SKM-1 treated with dmso at 0.1 percent for 144 hours (cell line): ENCODE measurements around the gene MDM1.

Experiments used
- DNase-seq: peaks from one replicate; lab custom pipeline; 2025; ENCODE audit not compliant: unreplicated experiment; lab: John Stamatoyannopoulos, UW

MDM1 gene

GRCh38 chr12:68356060-68356695 lies 24.0 kb upstream of the MDM1 start:
- no peak for DNase-seq

DNA sequence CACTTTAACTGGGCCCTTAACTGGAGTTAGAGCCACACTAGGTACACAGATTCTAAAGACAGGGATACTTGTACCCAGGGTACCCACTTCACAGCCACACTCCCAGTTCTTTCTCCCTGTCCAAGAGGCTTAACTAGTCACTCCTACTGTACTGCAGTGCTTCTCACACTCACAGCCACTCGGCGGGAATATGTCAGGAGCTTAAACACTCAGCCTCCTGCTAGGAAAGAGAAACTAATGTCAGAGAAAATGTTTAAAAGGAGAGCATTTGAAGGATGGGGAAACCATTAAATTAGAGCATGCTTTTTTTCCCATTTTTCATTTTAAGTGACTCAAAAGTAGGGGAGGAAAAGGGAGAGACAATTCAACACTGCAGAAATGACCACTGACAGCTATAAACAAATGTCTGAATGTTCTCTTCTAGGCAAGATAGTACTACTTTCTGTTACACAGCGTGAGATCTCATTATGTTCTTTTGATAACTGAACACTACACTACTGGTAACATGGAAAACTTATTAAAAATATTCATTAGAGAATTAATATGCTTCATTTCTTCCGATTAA lies 22.9 kb upstream of the MDM1 start:
- no peak for DNase-seq

- DNase-seq: no peak
Observed at GRCh38 chr12:68352067-68352466, 19.9 kb upstream of the MDM1 start.

- DNase-seq: no peak
Observed at GRCh38 chr12:68350753-68351152, 18.6 kb upstream of the MDM1 start.

- no peak for DNase-seq
Observed at GRCh38 chr12:68349921-68350606, 17.9 kb upstream of the MDM1 start.

DNA sequence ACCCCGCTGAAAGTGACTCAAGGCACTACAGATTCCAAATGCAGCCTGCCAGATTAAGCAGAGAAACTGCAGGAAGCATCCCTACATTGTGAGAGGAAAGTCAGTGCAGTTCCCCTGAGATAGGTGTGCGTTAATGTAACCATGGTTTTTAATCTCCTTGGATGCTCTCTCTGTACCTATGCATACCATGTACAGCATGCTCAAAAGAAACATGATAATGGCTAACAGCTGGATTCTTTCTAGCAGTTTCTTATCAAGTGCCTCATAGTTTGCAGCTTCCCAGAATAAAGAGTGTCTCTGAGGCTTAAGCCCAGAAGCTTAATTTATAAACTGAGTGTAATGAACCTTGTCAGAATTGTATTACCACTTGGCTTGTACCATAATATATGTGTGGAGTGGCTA lies 17.1 kb upstream of the MDM1 start:
- no peak for DNase-seq

DNA sequence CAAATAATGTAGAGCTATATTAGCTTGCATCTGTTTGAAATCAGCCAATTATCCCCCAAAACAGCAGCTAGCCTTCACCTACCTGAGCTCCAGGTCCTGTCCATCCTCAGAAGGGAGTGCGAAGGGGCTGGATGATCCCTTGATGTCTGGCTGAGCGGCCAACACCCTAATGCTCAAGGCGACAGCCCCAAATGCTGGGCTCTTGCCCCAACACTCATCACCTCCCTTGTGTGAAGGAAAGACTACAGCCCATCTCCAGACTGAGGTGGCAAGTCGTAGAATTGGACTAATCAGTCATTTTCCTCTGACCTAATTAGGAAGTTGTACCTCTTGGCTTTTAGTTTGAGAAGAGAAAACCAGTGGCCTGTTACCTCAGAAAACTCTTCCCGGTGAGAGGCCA lies 16.3 kb upstream of the MDM1 start:
- no peak for DNase-seq

DNA sequence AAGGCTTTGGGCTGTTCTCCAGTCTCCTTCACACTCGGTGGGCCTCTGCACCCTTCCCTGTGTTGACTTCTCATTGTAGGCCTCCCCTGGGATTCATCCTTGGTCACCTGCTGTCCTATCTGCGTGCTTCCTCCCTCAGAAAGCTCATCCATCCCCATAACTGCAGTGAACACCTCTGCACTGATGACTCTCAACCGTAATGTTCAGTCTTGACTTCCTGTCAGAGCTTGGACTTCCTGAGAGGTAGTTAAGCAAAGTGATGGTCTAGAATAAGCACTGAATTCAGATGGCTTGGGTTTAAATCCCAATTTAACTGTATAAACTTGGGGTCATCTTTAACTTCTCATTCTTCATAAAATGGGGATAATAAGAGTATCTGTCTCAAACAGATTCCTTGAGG lies 13.6 kb upstream of the MDM1 start:
- DNase-seq: no peak

GRCh38 chr12:68344126-68344525 lies 12.0 kb upstream of the MDM1 start:
- DNase-seq: no peak

DNA sequence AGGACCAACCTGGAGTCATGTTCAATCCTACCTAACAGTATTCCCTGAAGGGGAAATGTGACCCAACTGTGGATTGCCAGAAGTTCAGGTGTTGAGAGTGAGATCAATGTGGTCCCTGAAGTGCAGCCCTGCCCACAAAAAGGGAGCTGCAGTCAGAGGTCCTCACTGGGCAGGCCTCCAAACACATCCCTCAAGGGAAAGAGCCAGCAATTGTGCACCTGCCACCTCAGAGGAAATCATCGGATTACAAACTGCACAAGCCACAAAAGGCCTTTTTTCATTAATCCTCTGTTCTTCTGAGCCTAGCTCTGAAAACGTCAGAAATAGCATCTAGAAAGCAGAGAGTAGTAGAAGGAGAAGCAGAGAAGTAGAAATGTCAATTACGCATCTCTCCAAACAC lies 10.8 kb upstream of the MDM1 start:
- DNase-seq: no peak

DNA sequence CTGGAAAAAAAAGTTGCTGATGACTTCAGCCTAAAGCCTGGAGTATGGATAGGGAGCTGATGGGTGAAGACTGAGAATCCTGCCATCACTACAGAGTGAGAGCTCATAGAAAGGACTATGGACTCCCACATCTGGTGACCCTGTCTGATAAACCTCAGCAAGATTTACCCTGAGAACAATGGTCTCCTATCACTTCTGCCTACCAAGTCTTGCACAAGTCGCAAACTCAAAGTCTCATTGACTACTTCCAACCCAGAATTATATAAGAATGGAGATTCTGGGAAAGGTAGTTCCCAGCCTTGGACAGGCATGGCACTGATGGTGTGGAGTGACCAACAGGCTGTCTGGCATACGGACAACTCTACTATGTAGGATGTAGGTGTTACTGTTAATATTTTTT lies 9.7 kb upstream of the MDM1 start:
- DNase-seq: no peak

DNA sequence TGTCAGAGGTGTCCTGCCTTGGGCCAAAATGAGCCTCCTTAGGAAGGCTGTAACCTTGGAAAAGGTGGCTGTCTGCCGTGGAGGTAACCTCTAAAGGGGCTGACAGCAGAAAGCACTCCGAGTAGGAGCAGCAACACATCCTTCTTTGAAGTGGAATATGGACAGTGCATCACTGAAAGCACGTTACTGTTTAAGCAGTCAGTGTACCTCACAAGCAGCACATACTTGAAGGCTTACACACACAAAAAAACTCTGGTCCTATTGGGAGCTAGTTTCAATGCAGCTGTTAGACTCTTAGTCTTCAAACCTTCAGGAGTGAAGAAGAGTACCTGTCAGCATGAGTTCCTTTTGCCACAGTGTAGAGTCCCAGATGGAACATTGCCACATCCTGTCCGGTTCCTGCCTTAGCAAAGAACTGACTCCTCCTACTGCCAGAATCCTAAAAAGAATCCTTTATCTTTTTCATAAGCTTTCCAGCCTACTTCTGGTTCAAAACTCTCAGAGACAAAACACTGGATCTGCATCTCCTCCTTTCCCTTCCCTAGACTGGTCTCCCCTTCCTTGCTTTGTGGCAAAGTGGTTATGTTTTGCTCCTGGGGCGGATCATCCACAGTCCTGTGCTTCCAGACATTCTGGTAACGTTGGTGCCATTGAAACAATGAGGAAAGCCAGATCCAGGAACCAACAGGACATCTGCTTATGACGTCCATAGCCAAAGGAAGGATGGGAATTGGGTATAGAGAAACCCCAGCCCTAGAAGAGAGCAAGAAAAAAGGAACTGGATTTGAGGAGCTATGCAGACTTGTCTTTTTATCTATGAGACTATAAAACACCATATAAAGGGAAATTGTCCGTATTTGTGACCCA lies 8.5 kb upstream of the MDM1 start:
- no peak for DNase-seq

DNA sequence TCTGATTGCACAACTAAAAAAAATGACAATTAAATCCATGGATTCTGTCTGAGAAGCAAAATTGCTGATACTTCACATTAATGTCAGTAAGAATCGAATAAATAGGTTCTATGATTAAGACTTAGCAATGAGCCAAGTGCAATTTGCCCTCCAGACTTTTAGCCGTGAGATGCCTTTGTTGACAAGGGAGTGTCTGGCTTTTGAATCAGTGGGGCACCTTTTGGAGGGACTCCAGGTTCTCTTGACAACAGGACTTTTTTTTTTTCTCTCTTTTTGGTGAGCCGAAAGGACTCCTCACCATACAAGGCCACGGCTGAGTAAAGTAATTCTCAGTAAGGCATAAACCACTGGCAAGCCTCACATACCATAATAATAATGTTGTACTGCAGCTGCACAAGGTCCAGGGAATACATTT lies 4.7 kb upstream of the MDM1 start:
- no peak for DNase-seq

DNA sequence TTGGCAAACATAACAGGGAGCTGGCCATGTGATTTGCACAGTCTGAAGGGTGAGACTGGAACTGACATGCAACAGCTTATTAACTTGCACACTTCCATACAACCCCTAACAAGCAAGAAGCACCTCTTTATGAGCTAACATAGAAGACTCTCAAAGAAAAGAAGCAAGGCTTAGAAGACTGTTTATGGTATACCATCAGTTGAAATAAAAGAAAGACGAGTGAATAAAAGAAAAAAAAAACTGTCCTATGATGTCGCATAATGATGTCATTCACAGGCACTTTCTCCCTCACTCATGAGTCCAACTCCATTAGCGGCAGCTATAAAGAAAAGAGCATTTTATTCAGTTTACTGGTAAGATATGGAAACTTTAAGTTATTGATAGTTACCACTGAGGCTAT lies 3.3 kb upstream of the MDM1 start:
- DNase-seq: no peak

GRCh38 chr12:68334132-68334531 lies 2.0 kb upstream of the MDM1 start:
- no peak for DNase-seq

- no peak for DNase-seq
Observed at GRCh38 chr12:68332728-68333630, 817 bp upstream of the MDM1 start.

DNA sequence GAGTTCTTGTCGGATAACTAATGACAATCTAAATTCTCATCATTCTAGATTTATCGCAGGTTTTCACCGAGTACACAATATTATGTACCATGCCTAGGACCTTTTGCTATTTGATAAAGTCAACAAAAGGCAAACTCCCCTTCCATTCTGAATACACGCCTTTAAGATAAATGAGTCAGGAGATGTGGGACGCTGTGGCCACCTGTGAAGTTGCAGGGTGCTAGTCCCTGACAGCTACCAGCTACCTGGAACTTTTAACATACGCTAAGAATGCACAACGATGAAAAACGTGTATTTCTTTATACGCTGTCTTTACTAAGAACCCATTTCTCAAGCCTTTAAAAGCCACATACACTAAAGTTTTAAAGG lies 678 bp downstream of the MDM1 start:
- DNase-seq: no peak

- DNase-seq: no peak
Observed at GRCh38 chr12:68327896-68328295, 4.3 kb downstream of the MDM1 start.

DNA sequence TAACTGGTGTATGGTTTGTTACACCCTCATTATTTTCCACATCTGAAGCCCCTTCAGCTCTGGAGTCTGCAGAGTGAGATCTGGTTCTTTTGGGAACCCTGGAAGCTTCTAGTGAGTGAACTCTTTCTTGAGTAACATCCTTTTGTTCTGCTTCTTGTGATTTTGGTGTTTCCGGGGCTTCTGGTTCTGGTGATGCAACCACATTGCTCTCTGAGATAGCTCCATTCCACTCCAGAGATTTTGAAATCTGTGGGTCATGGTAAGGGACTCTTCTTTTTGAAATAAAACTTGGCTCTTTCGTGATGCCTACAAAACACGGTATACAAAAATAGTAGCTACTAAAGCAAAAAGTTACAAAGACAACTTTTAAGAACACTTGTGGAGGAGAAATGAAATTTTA lies 5.4 kb downstream of the MDM1 start:
- DNase-seq: no peak

DNA sequence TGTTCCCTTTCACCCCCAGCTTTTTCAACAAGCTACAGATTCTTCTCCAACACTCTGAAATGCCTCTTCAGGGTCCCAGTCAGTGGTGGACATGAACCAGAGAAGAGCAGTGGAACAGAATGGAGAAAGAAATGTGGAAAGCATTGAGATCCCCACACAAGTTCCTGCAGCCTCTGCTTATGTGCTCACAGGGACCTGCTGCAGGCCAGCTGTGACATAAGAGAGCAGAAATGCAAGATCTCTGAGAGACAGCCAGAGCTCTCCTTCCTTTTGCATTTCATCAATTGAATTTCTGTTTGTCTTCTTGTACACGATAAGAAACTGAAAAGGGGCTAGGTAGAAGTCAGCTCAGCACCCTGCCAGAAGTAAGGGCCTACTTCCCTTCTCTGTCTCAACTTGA lies 6.2 kb downstream of the MDM1 start:
- no peak for DNase-seq

GRCh38 chr12:68324531-68324930 lies 7.6 kb downstream of the MDM1 start:
- DNase-seq: no peak
